Skin epidermis (tissue), 12 donors: ENCODE data around the gene LUZP2.

Experiments used
- H3K27ac ChIP-seq, 21 experiments: fragments of 200-600 bp; sonication (generic) in 11 of 21; one replicate each; pipeline ENCODE4 v1.5.0; 2020; ENCODE audit warnings: mild to moderate bottlenecking in 3 of 21, inconsistent platforms in 2 of 21, moderate library complexity in 2 of 21
- H3K4me3 ChIP-seq, 7 experiments: fragments of 200-600 bp; sonication (generic) in 2 of 7; one replicate each; pipeline ENCODE4 v1.5.0; 2020; ENCODE audit warnings: inconsistent platforms in 2 of 7, mild to moderate bottlenecking in 2 of 7, moderate library complexity in 1 of 7

Gene LUZP2

DNA sequence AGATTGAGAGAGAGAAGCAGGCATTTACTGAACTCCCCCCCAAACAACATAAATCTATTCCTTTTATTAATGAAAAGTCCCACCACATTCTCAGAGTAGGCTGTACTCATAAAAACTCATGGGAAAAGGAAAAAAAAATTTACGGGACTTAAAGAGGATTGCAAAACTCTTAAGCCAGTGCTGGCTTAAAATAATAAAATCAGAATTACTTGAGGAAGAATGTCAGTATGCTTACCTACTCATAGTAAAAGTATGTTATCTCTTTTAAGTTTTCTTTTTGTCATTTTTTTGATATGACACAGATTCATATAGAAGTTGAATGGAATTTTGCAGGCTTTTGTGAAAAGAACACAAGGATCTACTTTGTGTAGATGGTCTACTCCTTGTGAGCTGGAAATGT is 126.3 kb downstream of the LUZP2 start:
- Histone ChIP-seq H3K27ac (no peak overlapping the region), H3K4me3 (no peak overlapping the region)

GRCh38 chr11:24624432-24624831 is 127.6 kb downstream of the LUZP2 start:
- Histone ChIP-seq H3K27ac (no peak overlapping the region), H3K4me3 (no peak overlapping the region)

- Histone ChIP-seq H3K4me3 (no peak overlapping the region), H3K27ac (no peak overlapping the region)
These were observed 129.1 kb downstream of the LUZP2 start for GRCh38 chr11:24625975-24626374.

DNA sequence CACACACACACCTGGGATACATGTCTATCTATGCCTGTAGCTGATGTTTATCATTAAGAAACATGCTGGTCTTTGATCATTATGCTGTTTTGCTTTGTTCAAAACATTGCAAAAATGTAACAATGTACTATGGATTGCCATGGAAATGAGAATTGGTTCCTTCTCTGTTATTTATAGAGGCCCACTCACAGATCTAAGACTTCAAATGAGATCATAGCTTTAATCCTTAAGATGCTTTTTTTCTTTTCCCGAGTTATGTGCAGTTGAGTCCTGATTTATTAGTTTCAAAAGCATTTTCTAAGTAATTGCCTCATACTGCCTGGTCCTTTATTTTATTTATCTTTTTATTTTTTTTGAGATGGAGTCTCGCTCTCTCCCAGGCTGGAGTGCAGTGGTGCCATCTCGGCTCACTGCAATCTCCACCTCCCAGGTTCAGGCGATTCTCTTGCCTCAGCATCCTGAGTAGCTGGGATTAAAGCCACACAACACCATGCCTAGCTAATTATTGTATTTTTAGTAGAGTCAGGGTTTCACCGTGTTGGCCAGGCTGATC is 131.4 kb downstream of the LUZP2 start:
- Histone ChIP-seq H3K4me3 (no peak overlapping the region), H3K27ac (no peak overlapping the region)

- Histone ChIP-seq H3K27ac (no peak overlapping the region), H3K4me3 (no peak overlapping the region)
These were observed 137.8 kb downstream of the LUZP2 start for GRCh38 chr11:24634606-24635160.

DNA sequence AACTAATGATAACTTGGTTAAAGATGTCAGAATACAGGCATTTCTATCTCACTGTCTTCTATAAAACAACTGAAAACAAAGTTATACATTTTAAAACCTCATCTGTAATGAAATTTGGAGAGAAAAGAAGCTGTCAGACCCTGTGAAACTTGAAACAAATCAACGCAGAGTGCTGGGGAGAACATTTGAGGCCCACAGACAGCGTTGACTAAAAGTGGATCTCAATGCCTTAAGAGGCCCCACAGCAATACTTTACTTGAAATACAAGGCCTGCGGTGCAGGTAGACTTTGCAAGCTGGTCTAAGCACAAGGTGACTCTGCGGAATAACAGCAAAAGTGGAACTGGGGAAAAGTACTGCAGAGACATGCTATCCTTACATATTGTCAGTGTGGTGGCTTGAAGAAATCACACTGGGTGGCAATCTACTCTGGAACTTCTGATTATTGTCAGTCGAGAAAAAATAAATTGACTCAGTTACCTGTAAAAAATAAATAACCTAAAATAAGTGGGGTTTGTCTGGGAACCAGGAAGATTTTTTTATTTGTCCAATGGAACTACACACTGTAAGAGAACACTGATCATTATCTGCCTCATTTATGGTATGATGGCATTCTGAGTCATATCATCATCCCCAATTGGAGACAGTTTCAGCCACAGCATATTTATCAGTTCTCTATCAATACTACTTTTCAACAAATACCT is 138.9 kb downstream of the LUZP2 start:
- no peak overlapping the region for H3K27ac ChIP-seq
- no peak overlapping the region for H3K4me3 ChIP-seq

DNA sequence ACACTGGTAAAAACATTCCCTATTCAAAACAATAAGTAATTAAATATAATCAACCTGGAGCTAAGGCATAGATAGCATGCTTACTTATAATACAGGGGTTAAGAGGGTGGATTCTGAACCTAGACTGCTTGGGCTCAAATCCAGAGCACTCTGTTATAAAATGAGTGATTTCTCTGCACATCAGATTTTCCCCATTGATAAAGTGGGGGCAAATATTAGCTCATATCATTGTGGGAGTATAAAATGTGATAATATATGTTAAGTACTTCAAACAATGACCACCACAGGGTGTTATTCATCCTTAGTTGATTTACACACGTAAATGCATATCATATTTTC is 139.4 kb downstream of the LUZP2 start:
- Histone ChIP-seq H3K27ac (no peak overlapping the region), H3K4me3 (no peak overlapping the region)

- Histone ChIP-seq H3K27ac (no peak overlapping the region), H3K4me3 (no peak overlapping the region)
These were observed 140.7 kb downstream of the LUZP2 start for GRCh38 chr11:24637520-24637919.

DNA sequence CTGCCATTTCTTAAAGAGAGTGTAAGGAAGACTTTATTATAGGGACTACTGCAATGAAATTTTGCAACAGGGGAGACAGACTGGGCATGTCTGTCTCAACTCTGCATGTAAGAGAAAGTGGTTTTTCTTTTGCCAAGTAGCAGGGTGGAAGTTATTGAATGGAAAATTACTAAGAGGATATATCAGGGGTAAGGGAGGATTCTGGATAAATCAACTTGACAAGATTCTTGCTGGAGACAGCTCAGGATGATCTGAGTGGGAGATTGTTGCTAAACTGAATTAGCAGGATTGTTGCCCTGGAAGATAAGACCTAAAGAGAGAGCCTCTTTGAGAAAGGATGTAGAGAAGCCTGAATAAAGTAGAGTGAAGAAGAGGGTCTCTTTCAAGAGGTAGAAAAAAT is 145.8 kb downstream of the LUZP2 start:
- Histone ChIP-seq H3K27ac (no peak overlapping the region), H3K4me3 (no peak overlapping the region)

DNA sequence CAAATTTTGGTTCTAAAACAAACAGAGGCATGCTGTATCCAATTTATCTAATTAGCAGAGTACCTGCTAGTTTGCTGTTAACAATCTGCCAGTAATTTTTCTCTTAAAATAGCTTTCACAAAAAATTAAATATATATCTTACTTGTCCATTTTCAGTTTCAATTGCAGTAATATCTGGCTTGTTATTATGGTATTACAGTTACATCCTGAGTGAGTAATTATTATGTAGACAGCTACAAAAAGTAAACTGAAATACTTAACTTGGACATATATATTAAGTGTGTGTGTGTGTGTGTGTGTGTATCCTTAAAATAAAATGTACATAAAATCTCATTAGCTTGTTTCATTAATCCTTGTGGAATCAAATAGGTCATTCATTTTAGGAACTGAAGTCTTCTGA is 148.7 kb downstream of the LUZP2 start:
- H3K27ac ChIP-seq = no peak overlapping the region
- H3K4me3 ChIP-seq = no peak overlapping the region

DNA sequence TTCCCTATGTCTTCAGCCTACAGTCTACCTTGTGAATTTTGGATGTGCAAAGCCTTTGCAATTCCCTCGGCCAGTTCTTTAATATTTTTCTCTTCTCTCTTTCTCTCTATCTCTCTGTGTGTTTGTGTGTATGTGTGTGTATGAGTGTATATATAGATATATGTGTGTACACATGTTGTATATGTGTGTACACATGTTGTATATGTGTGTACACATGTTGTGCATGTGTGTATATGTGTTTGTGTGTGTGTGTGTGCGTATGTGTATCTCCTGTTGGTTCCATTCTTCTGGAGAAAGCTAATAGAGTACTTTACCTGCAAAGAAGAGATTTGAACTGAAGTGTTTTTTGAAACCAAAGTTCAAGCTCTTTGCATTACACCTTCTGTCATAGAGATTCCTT is 155.0 kb downstream of the LUZP2 start:
- no peak overlapping the region for H3K4me3 ChIP-seq
- no peak overlapping the region for H3K27ac ChIP-seq

DNA sequence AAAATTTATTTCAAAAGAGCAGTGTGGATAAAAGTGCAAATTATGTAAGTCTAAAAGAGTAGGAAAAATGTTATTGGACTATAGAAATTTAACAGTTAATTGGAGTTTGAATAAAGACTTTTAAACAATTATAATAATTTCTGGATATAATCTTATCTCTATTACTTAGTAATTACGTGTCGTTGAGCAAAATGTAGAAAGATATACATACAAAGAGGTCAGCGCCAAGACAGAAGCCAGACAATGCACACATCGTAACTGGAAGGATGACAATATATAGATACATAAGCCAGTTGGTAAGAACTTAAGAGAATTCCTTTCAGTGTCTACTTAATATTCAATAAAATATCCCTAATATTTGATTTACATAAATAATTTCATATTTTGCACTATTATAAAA is 157.0 kb downstream of the LUZP2 start:
- no peak overlapping the region for H3K27ac ChIP-seq
- no peak overlapping the region for H3K4me3 ChIP-seq

DNA sequence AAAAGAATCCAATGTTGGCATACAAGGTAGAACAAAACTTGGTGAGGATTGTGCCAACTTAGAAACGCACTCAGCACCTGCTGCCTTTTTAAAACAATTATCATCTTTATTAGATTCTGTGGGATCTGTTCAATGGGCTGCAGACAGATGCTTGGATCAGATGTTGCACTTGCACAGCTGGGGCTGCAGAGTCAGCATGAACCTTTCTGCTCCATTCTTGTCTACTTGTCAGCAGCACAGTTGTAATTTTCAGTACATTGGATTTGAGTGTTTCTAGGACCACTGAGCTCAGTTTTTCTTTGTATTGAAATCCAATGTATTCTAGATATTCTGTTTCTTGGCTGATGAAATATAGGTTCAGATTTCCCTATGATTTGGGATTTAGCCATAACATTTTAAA is 164.5 kb downstream of the LUZP2 start:
- no peak overlapping the region for H3K4me3 ChIP-seq

GRCh38 chr11:24664399-24664798 is 167.5 kb downstream of the LUZP2 start:
- Histone ChIP-seq H3K4me3 (no peak overlapping the region), H3K27ac (no peak overlapping the region)

More for the DNA sequence above, 164.5 kb downstream of the LUZP2 start:
- H3K27ac ChIP-seq = no peak overlapping the region

DNA sequence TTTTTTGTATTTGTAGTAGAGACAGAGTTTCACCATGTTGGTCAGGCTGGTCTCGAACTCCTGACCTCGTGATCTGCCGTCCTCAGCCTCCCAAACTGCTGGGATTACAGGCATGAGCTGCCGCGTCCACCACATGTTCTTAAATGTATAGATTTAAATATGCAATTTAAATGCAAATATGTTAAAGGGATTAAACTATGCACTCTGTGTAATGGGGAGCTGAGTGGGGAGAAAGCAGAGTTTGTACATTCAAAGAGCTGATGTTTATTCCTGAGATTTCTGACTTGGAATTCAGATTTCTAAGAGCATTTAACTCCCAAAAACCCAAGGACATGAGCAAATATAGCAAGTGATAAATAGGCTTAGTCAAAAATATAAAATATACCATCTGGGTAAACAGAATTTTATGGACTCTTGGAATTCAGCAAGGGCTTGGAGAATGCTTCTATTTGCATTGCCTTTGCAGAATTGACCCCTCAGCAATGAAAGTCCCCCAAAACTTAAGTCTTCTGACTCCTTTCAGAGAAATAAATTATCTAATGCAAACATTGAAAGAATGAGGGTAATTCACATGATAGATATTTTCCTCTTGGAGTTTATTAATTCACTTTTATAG is 170.6 kb downstream of the LUZP2 start:
- no peak overlapping the region for H3K4me3 ChIP-seq
- H3K27ac ChIP-seq = no peak overlapping the region

GRCh38 chr11:24678703-24679348 is 182.0 kb downstream of the LUZP2 start:
- H3K27ac ChIP-seq = no peak overlapping the region
- no peak overlapping the region for H3K4me3 ChIP-seq

GRCh38 chr11:24679821-24680351 is 183.0 kb downstream of the LUZP2 start:
- Histone ChIP-seq H3K4me3 (no peak overlapping the region), H3K27ac (no peak overlapping the region)

GRCh38 chr11:24683583-24683982 is 186.7 kb downstream of the LUZP2 start:
- Histone ChIP-seq H3K27ac (no peak overlapping the region), H3K4me3 (no peak overlapping the region)

- no peak overlapping the region for H3K4me3 ChIP-seq
- no peak overlapping the region for H3K27ac ChIP-seq
These were observed 189.0 kb downstream of the LUZP2 start for GRCh38 chr11:24685821-24686220.

GRCh38 chr11:24687531-24688147 is 190.8 kb downstream of the LUZP2 start:
- Histone ChIP-seq H3K27ac (no peak overlapping the region), H3K4me3 (no peak overlapping the region)
